Measurements from ENCODE around the gene NR2C1.

DNA sequence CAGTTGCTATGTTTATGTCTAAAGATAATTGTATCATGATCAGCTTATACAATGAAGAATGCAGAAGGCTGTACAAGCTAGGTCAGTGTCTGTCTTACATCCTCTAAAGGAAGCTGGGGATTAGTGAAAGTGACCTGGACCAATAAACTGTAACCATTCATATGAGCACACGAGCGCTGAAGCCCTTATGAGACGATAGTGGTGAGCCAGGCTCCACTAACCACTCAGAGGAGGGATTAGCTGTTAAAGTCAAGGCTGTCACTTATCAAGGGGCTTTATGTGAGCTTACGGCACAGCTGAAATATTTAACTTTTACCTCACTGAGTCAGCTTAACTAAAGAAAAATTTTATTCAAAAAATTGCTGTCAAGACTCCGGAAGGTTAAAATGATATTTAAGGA is 100.2 kb downstream of the NR2C1 start:
- TF ChIP-seq POLR2A (IDR thresholded peaks at IDR 0.05; ENCODE audit: low read length) (no peak), GATA1 (IDR thresholded peaks at IDR 0.05; ENCODE audit: low read depth, low read length) (no peak)
